ENCODE measurements around the gene GIPR.
"Not testable (repeated sequence)": the region's sequence is repeated elsewhere in the genome, so short reads cannot be mapped to it uniquely, and the experiment has no call there.

The GIPR gene

DNA sequence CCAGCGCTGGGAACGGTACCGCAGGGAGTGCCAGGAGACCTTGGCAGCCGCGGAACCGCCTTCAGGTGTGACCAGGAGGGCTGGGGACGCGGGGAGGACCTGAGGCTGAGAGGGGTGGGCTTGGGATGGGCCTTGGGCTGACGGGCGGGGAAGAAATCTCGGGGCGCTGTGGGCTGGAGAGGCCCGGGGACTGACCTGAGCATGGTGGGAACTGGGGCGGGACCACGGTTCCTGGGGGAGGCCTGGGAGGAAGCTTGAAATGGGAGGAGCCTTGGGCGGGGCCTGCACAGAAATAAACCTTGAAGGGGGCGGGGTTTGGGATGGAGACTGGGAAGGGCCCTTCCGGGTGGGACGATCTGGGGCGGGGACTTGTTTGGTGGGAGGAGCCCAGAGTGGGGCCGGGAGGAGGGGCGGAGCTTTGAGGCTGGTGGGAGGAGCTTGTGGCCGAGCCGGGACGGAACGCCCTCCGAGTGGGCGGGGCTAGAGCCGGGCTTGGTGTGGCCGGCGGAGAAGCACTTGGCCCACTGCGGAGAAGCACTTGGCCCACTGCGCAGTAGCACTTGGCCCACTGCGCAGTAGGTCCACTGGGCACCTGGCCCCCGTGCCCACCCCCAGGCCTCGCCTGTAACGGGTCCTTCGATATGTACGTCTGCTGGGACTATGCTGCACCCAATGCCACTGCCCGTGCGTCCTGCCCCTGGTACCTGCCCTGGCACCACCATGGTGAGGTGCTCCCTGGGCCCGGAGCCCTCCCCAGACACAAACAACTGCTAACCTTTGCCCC, 2.8 kb downstream of the GIPR start:
- H3K4me1 ChIP-seq (ENCODE audit: control insufficient read depth, insufficient read depth, low read length): peaks cover 16% of the 10 kb centered on the region
- 21 to 23% methylated on average over 42 of the region's 42 CpGs for WGBS, 2 experiments
- no peak overlapping the region for H3K4me3 ChIP-seq (ENCODE audit: insufficient read depth, low read depth, low read length)
- peaks cover 59% of the 10 kb centered on the region for H3K27me3 ChIP-seq (ENCODE audit: control insufficient read depth, insufficient read depth, low read length, poor library complexity, severe bottlenecking)
- H3K9me3 ChIP-seq (ENCODE audit: control insufficient read depth, low read length): no peaks in the 10 kb centered on the region
- no peak overlapping the region for H3K27ac ChIP-seq (ENCODE audit: insufficient read depth, low read depth, low read length, poor library complexity, severe bottlenecking)
- no peaks in the 10 kb centered on the region for H3K36me3 ChIP-seq (ENCODE audit: control insufficient read depth, insufficient read depth, low read length)

DNA sequence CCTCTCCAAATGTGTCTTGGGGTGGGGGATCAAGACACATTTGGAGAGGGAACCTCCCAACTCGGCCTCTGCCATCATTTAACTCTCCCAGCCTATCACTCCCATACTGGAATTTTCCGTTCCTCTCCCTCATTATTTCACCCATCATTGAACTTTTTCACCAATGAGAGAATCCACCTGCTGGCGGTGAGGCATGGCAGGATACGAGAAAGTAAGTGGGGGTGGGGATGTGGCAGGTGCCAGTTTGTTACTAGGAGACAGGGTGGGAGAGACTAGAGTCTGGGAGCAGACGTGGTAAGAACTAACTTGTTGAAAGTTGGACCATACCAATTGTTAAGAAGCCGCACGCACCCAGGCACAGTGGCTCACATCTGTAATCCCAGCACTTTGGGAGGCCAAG, 6.9 kb downstream of the GIPR start:
- no peak overlapping the region for H3K27ac ChIP-seq (ENCODE audit: insufficient read depth, low read depth, low read length, poor library complexity, severe bottlenecking)
- 80 to 86% methylated on average over 7 of the region's 7 CpGs for WGBS, 2 experiments
- H3K4me3 ChIP-seq (ENCODE audit: insufficient read depth, low read depth, low read length): no peak overlapping the region
- H3K36me3 ChIP-seq (ENCODE audit: control insufficient read depth, insufficient read depth, low read length): no peaks in the 10 kb centered on the region
- no peaks in the 10 kb centered on the region for H3K9me3 ChIP-seq (ENCODE audit: control insufficient read depth, low read length)
- peaks cover 71% of the 10 kb centered on the region for H3K27me3 ChIP-seq (ENCODE audit: control insufficient read depth, insufficient read depth, low read length, poor library complexity, severe bottlenecking)
- no peaks in the 10 kb centered on the region for H3K4me1 ChIP-seq (ENCODE audit: control insufficient read depth, insufficient read depth, low read length)

GRCh38 chr19:45676851-45677263, 8.8 kb downstream of the GIPR start:
- Histone ChIP-seq H3K4me3 (ENCODE audit: insufficient read depth, low read depth, low read length) (peak overlapping the region; percentile 30), H3K36me3 (ENCODE audit: control insufficient read depth, insufficient read depth, low read length) (no peaks in the 10 kb centered on the region), H3K27me3 (ENCODE audit: control insufficient read depth, insufficient read depth, low read length, poor library complexity, severe bottlenecking) (peaks cover 64% of the 10 kb centered on the region), H3K9me3 (ENCODE audit: control insufficient read depth, low read length) (no peaks in the 10 kb centered on the region), H3K4me1 (ENCODE audit: control insufficient read depth, insufficient read depth, low read length) (no peaks in the 10 kb centered on the region), H3K27ac (ENCODE audit: insufficient read depth, low read depth, low read length, poor library complexity, severe bottlenecking) (no peak overlapping the region)
- 12 to 16% methylated on average over 28 of the region's 28 CpGs for WGBS, 2 experiments

- no peaks in the 10 kb centered on the region for H3K9me3 ChIP-seq (ENCODE audit: control insufficient read depth, low read length)
- H3K4me3 ChIP-seq (ENCODE audit: insufficient read depth, low read depth, low read length): peak overlapping the region; percentile 19
- H3K36me3 ChIP-seq (ENCODE audit: control insufficient read depth, insufficient read depth, low read length): no peaks in the 10 kb centered on the region
- peaks cover 58% of the 10 kb centered on the region for H3K27me3 ChIP-seq (ENCODE audit: control insufficient read depth, insufficient read depth, low read length, poor library complexity, severe bottlenecking)
- no peaks in the 10 kb centered on the region for H3K4me1 ChIP-seq (ENCODE audit: control insufficient read depth, insufficient read depth, low read length)
- WGBS, 2 experiments: 4% methylated on average over 49 of the region's 49 CpGs
- H3K27ac ChIP-seq (ENCODE audit: insufficient read depth, low read depth, low read length, poor library complexity, severe bottlenecking): no peak overlapping the region
Measured at GRCh38 chr19:45677351-45678230, 9.6 kb downstream of the GIPR start.

GRCh38 chr19:45681391-45682015, 13.5 kb downstream of the GIPR start:
- Histone ChIP-seq H3K27me3 (ENCODE audit: control insufficient read depth, insufficient read depth, low read length, poor library complexity, severe bottlenecking) (peaks cover 46% of the 10 kb centered on the region), H3K9me3 (ENCODE audit: control insufficient read depth, low read length) (no peaks in the 10 kb centered on the region), H3K4me1 (ENCODE audit: control insufficient read depth, insufficient read depth, low read length) (no peaks in the 10 kb centered on the region), H3K27ac (ENCODE audit: insufficient read depth, low read depth, low read length, poor library complexity, severe bottlenecking) (no peak overlapping the region), H3K4me3 (ENCODE audit: insufficient read depth, low read depth, low read length) (peak overlapping the region; percentile 31), H3K36me3 (ENCODE audit: control insufficient read depth, insufficient read depth, low read length) (peaks cover 8% of the 10 kb centered on the region)
- 10 to 11% methylated on average over 51 of the region's 51 CpGs for WGBS, 2 experiments

DNA sequence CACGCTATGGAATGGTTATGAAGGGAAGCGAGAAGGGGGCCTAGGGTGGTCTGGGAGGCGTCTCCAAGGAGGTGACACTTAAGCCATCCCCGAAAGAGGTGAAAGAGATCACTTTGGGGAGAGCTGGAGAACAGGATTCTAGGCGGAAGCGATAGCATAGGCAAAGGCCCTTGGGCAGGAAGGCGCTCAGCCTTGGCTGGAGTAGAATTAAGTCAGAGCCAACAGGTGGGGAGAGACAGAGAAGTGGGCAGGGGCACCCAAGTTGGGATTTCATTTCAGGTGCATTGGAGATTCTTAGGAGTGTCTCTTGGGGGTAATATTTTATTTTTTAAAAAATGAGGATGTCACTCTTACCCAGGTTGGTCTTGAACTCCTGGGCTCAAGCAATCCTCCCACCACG, 14.1 kb downstream of the GIPR start:
- Histone ChIP-seq H3K4me1 (ENCODE audit: control insufficient read depth, insufficient read depth, low read length) (no peaks in the 10 kb centered on the region), H3K4me3 (ENCODE audit: insufficient read depth, low read depth, low read length) (no peak overlapping the region), H3K9me3 (ENCODE audit: control insufficient read depth, low read length) (no peaks in the 10 kb centered on the region), H3K27ac (ENCODE audit: insufficient read depth, low read depth, low read length, poor library complexity, severe bottlenecking) (no peak overlapping the region), H3K36me3 (ENCODE audit: control insufficient read depth, insufficient read depth, low read length) (peaks cover 10% of the 10 kb centered on the region), H3K27me3 (ENCODE audit: control insufficient read depth, insufficient read depth, low read length, poor library complexity, severe bottlenecking) (peaks cover 40% of the 10 kb centered on the region)
- WGBS, 2 experiments: 84 to 85% methylated on average over 8 of the region's 8 CpGs

GRCh38 chr19:45682908-45683307, 14.9 kb downstream of the GIPR start:
- Histone ChIP-seq H3K27ac (ENCODE audit: insufficient read depth, low read depth, low read length, poor library complexity, severe bottlenecking) (no peak overlapping the region), H3K4me3 (ENCODE audit: insufficient read depth, low read depth, low read length) (no peak overlapping the region), H3K36me3 (ENCODE audit: control insufficient read depth, insufficient read depth, low read length) (peaks cover 18% of the 10 kb centered on the region), H3K4me1 (ENCODE audit: control insufficient read depth, insufficient read depth, low read length) (no peaks in the 10 kb centered on the region), H3K27me3 (ENCODE audit: control insufficient read depth, insufficient read depth, low read length, poor library complexity, severe bottlenecking) (peaks cover 32% of the 10 kb centered on the region), H3K9me3 (ENCODE audit: control insufficient read depth, low read length) (no peaks in the 10 kb centered on the region)
- WGBS, 2 experiments: 86 to 91% methylated on average over 5 of the region's 5 CpGs

GRCh38 chr19:45685045-45685444, 17.0 kb downstream of the GIPR start:
- not testable (repeated sequence) for H3K27ac ChIP-seq (ENCODE audit: insufficient read depth, low read depth, low read length, poor library complexity, severe bottlenecking); H3K9me3 ChIP-seq (ENCODE audit: control insufficient read depth, low read length); H3K4me3 ChIP-seq (ENCODE audit: insufficient read depth, low read depth, low read length); H3K4me1 ChIP-seq (ENCODE audit: control insufficient read depth, insufficient read depth, low read length)
- Histone ChIP-seq H3K36me3 (ENCODE audit: control insufficient read depth, insufficient read depth, low read length) (peaks cover 18% of the 10 kb centered on the region), H3K27me3 (ENCODE audit: control insufficient read depth, insufficient read depth, low read length, poor library complexity, severe bottlenecking) (peaks cover 11% of the 10 kb centered on the region)
- 85 to 87% methylated on average over 11 of the region's 11 CpGs for WGBS, 2 experiments

GRCh38 chr19:45687599-45687998, 19.6 kb downstream of the GIPR start:
- Histone ChIP-seq H3K27ac (ENCODE audit: insufficient read depth, low read depth, low read length, poor library complexity, severe bottlenecking) (no peak overlapping the region), H3K4me1 (ENCODE audit: control insufficient read depth, insufficient read depth, low read length) (no peaks in the 10 kb centered on the region), H3K36me3 (ENCODE audit: control insufficient read depth, insufficient read depth, low read length) (peaks cover 18% of the 10 kb centered on the region), H3K27me3 (ENCODE audit: control insufficient read depth, insufficient read depth, low read length, poor library complexity, severe bottlenecking) (no peaks in the 10 kb centered on the region), H3K4me3 (ENCODE audit: insufficient read depth, low read depth, low read length) (no peak overlapping the region), H3K9me3 (ENCODE audit: control insufficient read depth, low read length) (no peaks in the 10 kb centered on the region)
- 91 to 94% methylated on average over 9 of the region's 9 CpGs for WGBS, 2 experiments
